GM18873 (cell line): Measurements from ENCODE around the gene CUX1.
"Not testable (repeated sequence)": the region's sequence is repeated elsewhere in the genome, so short reads cannot be mapped to it uniquely, and the experiment has no call there.

Experiments
- ATAC-seq: cut with Tn5 transposase; IDR thresholded peaks from one replicate; pipeline ENCODE4 v1.9.1; 2021; ENCODE audit warnings: mild to moderate bottlenecking, moderate library complexity, moderate number of reproducible peaks; ENCODE audit not compliant: unreplicated experiment, low FRiP score

The CUX1 gene

GRCh38 chr7:101817471-101818286 lies at the start of gene CUX1:
Gene CUX1 (plus strand): TSS chr7:101817626. CDS start chr7:101817640, 14 bp downstream.
- ATAC-seq: no peak

DNA sequence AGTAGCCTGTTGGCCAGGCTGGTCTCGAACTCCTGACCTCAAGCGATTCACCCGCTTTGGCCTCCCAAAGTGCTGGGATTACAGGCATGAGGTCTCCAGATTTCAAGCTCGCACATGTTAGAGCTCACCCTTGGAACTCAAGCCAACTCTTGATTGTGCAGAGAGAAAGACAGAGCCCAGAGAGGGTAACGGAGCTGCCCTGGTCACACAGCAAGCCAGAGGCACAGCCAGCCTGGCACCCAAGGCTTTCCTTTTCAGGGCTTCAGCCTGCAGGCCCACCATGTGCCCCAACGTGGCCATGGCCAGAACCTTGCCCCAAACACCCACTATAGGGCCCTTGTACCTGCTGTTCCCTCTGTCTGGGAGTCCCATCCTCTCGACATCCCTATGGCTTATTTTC lies 49.1 kb upstream of the CUX1 start:
- no peak for ATAC-seq

DNA sequence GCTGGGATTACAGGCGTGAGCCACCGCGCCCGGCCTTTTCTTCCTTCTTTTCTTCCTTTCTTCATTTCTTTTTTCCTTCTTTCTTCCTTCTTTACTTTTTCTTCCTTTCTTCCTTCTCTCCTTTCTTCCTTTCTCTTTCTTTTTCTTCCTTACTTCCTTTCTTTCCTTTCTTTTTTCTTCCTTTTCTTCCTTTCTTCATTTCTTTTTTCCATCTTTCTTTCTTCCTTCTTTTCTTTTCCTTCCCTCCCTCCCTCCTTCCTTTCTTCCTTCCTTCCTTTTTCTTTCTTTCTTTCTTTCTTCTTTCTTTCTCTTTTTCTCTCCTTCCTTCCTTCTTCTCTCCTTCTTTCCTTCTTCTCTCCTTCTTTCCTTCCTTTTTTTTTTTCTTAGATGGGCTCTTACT lies 47.0 kb upstream of the CUX1 start:
- no peak for ATAC-seq

DNA sequence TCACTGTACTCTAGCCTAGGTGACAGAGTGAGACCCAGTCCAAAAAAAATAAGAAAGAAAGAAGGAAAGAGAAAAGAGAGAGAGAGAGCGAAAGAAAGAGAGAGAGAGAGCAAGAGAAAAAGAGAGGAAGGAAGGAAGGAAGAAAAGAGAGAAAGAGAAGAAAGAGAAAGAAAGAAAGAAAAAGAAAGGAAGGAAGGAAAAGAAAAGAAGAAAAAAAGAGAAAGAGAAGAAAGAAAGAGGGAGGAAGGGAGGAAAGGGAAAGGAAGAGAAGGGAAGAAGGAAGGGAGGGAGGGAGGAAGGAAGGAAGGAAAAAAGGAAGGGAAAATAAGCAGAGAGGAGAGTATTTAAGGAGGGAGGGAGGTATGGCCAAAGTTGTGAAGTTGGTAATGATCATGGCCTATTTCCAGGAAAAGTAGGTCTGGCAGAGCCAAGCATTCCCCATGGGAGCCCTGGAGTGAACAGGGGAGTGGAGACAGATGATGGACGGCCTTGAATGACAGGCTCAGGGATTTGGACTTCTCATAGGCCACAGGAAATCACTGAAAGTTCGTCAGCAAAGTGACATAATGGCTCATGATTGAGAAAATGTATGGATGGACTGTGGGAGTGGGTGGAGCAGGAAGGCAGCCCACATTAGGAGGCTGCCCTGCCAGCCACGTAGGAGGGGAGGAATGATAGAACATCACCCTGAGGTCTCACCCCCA lies 44.8 kb upstream of the CUX1 start:
- ATAC-seq: no peak

GRCh38 chr7:101775181-101775580 lies 42.2 kb upstream of the CUX1 start:
- no peak for ATAC-seq

DNA sequence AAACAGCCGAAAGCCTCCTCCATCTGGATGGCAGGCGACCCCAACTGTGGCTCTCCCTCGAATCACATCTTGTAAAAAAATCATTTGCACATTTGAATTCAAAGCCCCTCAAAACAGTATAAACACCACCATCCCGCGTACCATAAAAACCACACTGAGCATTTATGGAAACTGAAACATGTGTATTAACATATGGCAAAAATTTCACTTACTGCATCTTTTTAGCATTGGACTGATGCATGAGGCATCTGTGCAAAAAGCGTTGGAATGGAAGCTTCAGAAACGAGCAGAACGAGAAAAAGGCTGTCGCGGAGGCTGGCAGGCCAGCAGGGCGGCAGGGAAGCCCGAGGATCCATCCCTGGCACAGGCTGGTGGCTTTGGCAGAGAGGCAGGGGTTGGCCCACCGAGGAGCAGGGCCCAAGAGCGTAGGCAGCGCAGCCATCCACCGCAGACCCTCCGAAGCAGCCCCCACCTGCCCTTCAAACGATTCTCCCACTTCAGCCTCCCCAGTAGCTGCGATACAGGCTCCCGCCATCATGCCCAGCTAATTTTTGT lies 39.3 kb upstream of the CUX1 start:
- ATAC-seq: no peak

DNA sequence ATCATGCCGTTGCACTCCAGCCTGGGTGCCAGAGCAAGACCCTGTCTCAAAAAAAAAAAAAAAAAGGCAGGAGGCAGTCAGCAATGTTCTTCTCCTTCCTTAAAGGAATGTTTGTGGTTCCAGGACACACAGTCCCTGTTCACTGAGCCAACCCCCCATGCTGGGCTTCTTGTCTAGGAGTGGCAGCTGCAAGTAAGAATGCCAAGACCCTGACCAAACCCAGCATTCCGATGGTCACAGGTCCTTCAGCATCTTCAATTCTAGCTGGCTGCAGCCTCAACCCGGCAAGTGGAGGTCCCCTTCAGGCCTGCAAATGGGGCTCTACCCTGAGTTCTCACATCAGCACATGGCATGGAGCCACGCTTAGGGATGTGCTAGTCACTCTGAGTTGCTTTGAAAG lies 38.2 kb upstream of the CUX1 start:
- ATAC-seq: no peak

- no peak for ATAC-seq
Observed at GRCh38 chr7:101780281-101780680, 37.1 kb upstream of the CUX1 start.

GRCh38 chr7:101781439-101781838 lies 36.0 kb upstream of the CUX1 start:
- no peak for ATAC-seq

GRCh38 chr7:101782476-101782875 lies 35.0 kb upstream of the CUX1 start:
- no peak for ATAC-seq

GRCh38 chr7:101782896-101783295 lies 34.5 kb upstream of the CUX1 start:
- ATAC-seq: no peak

DNA sequence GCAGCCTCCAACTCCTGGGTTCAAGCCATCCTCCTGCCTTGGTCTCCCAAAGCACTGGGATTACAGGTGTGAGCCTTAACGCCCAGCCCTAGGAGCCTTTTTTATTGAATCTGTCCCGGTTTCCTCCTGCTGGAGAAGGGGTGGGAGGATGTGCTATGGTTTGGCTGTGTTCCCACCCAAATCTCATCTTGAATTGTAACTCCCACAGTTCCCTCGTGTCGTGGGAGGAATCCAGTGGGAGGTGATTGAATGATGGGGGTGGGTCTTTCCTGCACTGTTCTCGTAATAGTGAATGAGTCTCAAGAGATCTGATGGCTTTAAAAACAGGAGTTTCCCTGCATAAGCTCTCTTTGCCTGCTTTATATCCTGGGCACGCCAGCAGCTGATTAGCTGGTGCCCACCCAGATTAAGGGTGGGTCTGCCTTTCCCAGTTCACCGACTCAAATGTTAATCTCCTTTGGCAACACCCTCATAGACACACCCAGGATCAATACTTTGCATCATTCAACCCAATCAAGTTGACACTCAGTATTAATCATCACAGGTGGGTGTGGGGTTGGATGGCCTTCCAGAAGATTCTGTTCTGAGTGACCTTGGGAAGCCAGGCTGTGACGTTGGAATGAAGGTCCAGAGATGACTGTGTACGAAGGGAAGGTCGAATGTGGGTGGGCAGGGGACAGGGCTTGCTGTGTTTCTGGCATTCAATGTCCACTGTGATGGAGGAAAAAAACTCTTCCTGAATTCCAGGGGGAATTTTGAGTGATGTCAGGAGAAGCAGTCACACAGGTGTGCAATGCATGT lies 33.8 kb upstream of the CUX1 start:
- ATAC-seq: no peak

DNA sequence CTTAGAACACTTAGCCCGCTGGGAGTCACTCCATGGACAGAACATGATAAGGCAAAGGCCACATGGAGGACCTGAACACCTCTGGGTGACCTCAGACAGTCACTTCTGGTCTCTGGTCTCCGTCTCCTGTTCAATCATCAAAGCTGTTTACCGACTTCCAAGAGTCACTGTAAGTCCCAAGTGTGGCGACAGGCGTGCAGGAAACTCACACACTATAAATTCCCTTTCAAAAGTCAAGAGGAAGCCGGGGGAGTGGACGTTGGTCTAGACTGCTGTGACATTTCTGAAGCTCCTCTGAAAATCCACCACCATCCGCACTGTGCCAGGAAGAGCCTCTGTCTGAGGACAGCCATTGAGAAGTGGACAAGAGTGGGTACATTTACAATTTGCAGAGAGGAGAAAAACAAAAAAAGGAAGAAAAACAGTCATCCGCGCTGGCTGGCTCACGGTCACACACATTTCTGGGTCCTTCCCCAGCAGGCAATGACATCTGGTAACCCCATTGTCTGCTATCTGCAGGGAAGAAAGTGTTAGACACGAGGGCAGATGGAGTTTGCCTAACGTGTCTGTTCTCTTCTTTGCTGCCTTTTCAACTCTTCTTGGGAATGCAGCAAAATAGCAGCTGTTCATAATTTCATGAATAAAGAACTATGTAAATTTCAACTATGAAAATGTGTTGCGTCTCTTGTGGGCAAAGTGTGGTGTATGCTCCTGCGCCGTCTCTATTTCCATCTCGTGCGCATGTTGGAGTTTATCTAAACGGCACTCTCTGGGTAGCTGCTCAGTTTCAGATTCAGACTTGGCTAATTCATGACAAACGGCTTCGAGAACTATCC lies 32.9 kb upstream of the CUX1 start:
- ATAC-seq: no peak

GRCh38 chr7:101787864-101788263 lies 29.6 kb upstream of the CUX1 start:
- no peak for ATAC-seq

GRCh38 chr7:101788517-101788916 lies 28.9 kb upstream of the CUX1 start:
- no peak for ATAC-seq

DNA sequence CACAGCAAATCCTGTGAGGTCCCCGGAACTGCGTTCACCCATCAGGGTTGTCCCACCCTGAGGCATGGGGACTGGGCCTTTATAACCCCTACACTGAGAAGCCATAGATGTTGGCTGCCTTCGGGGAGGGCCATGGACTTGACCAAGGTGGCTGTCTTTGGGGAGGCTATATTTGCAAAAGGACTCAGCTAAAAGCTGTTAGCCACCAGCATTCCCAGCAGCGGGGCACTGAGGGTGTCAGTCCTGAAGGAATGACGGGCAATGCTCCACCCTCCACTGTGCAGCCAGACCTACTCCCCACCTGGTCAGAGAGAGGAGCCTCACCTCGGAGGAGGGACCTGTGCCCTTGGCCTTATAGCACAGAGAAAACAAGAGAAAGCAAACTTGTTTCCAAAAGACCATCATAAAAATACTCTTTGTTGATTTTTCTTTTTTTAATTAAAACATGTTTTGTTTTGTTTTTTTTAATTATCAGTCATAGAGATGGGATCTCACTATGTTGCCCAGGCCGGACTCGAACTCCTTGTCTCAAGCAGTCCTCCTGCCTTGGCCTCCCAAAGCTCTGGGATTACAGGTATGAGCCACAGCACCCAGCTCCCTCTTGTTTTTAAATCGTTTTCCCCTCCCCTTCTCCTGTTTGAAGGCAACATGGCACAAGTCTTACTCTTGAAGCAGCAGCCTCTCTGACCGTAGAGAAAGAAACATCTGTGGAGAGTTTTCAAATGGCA lies 26.7 kb upstream of the CUX1 start:
- ATAC-seq: no peak

- ATAC-seq: no peak
Observed at GRCh38 chr7:101792051-101792681, 25.3 kb upstream of the CUX1 start.

- ATAC-seq: not testable (repeated sequence)
Observed at GRCh38 chr7:101792682-101793071, 24.7 kb upstream of the CUX1 start.

- ATAC-seq: no peak
Observed at GRCh38 chr7:101795461-101795860, 22.0 kb upstream of the CUX1 start.
